ENCODE data around the gene ITGB1.

DNA sequence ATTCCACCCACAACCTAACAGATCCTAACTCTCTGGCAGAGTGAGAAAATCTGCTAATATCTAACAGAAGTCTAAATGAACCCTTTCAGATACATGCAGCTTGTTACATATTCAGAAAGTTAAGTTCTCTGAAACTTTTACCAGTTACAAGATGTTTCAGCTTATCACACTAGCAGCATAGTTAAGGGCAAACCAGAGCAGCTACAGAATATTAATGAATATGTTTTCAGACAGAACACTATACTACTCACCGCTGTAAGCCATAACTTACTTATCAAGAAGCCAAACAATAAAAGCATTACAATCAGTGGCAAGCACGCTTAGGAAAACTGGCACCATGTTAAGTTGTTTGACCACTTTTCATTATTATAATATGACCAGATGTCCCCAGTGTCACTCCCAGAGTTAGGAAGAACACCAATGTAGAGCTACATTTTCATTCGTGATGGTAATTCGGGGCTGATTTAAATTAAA lies 2.7 kb downstream of the ITGB1 start:
- TF ChIP-seq, protein P1, sequence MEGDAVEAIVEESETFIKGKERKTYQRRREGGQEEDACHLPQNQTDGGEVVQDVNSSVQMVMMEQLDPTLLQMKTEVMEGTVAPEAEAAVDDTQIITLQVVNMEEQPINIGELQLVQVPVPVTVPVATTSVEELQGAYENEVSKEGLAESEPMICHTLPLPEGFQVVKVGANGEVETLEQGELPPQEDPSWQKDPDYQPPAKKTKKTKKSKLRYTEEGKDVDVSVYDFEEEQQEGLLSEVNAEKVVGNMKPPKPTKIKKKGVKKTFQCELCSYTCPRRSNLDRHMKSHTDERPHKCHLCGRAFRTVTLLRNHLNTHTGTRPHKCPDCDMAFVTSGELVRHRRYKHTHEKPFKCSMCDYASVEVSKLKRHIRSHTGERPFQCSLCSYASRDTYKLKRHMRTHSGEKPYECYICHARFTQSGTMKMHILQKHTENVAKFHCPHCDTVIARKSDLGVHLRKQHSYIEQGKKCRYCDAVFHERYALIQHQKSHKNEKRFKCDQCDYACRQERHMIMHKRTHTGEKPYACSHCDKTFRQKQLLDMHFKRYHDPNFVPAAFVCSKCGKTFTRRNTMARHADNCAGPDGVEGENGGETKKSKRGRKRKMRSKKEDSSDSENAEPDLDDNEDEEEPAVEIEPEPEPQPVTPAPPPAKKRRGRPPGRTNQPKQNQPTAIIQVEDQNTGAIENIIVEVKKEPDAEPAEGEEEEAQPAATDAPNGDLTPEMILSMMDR (IDR thresholded peaks at IDR 0.05): no peak
- TF ChIP-seq POLR2A (IDR thresholded peaks at IDR 0.05): no peak

All from body of pancreas (tissue), 4 donors.